Measurements from ENCODE around the gene BEST1.

GRCh38 chr11:61925736-61926135, 24.4 kb upstream of the BEST1 start:
- TF ChIP-seq ATF6 (CRISPR knock-in tag; conservative IDR thresholded peaks at IDR 0.05), result no peak
- TF ChIP-seq ZFP41 (CRISPR knock-in tag; IDR thresholded peaks at IDR 0.05; ENCODE audit: borderline replicate concordance), result no peak
- TF ChIP-seq CREB1 (IDR thresholded peaks at IDR 0.05), result no peak
- no peak for TF ChIP-seq CREB1 (CRISPR knock-in tag; IDR thresholded peaks at IDR 0.05)
- no peak for TF ChIP-seq ZNF34 (CRISPR knock-in tag; IDR thresholded peaks at IDR 0.05; ENCODE audit: borderline replicate concordance)
- no peak for TF ChIP-seq MZF1 (CRISPR knock-in tag; IDR thresholded peaks at IDR 0.05; ENCODE audit: borderline replicate concordance)
- TF ChIP-seq ZNF597 (CRISPR knock-in tag; IDR thresholded peaks at IDR 0.05), result no peak
- TF ChIP-seq CBFB (CRISPR knock-in tag; IDR thresholded peaks at IDR 0.05), result no peak
